Measurements from ENCODE around the gene FANCB.

GRCh38 chrX:14872851-14873675 is at the start of gene FANCB, which contains the start of gene MOSPD2:
- TF ChIP-seq, protein P1, sequence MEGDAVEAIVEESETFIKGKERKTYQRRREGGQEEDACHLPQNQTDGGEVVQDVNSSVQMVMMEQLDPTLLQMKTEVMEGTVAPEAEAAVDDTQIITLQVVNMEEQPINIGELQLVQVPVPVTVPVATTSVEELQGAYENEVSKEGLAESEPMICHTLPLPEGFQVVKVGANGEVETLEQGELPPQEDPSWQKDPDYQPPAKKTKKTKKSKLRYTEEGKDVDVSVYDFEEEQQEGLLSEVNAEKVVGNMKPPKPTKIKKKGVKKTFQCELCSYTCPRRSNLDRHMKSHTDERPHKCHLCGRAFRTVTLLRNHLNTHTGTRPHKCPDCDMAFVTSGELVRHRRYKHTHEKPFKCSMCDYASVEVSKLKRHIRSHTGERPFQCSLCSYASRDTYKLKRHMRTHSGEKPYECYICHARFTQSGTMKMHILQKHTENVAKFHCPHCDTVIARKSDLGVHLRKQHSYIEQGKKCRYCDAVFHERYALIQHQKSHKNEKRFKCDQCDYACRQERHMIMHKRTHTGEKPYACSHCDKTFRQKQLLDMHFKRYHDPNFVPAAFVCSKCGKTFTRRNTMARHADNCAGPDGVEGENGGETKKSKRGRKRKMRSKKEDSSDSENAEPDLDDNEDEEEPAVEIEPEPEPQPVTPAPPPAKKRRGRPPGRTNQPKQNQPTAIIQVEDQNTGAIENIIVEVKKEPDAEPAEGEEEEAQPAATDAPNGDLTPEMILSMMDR (IDR thresholded peaks at IDR 0.05), result no peak
- peak; percentile 55 for TF ChIP-seq POLR2A (IDR thresholded peaks at IDR 0.05)
